IPS-15b (cell line): ENCODE data around the gene SPEN.
A peak's percentile ranks its signal among the peaks of the same experiment; 100 is the strongest.
"Not testable (repeated sequence)": the region's sequence is repeated elsewhere in the genome, so short reads cannot be mapped to it uniquely, and the experiment has no call there.

ENCODE experiments used
- H3K27me3 ChIP-seq: one replicate; pipeline ENCODE4 v1.6.1; 2013; ENCODE audit warnings: low read length; ENCODE audit not compliant: control insufficient read depth, insufficient read depth
- H3K36me3 ChIP-seq: one replicate; pipeline ENCODE4 v1.6.1; 2013; ENCODE audit warnings: low read length; ENCODE audit not compliant: control insufficient read depth, insufficient read depth
- H3K4me1 ChIP-seq: one replicate; pipeline ENCODE4 v1.6.1; 2013; ENCODE audit warnings: mild to moderate bottlenecking, low read length; ENCODE audit not compliant: control insufficient read depth, insufficient read depth
- H3K4me3 ChIP-seq: one replicate; pipeline ENCODE4 v1.5.1; 2013; ENCODE audit warnings: low read depth, low read length
- H3K9ac ChIP-seq: one replicate; pipeline ENCODE4 v1.6.1; 2013; ENCODE audit warnings: low read depth, mild to moderate bottlenecking, low read length
- H3K9me3 ChIP-seq: one replicate; pipeline ENCODE4 v1.6.1; 2013; ENCODE audit warnings: mild to moderate bottlenecking, low read length; ENCODE audit not compliant: control insufficient read depth, insufficient read depth

The SPEN gene

GRCh38 chr1:15847100-15847892, at the start of gene SPEN:
SPEN (plus strand) TSS chr1:15847707; CDS start chr1:15848068, 361 bp downstream.
- H3K4me1 ChIP-seq: peaks cover 13% of the 10 kb centered on the region
- no peaks in the 10 kb centered on the region for H3K9me3 ChIP-seq
- H3K36me3 ChIP-seq: no peaks in the 10 kb centered on the region

GRCh38 chr1:15799004-15799867, 48.3 kb upstream of the SPEN start:
- H3K4me1 ChIP-seq: no peaks in the 10 kb centered on the region
- H3K27me3 ChIP-seq: no peaks in the 10 kb centered on the region
- H3K36me3 ChIP-seq: no peaks in the 10 kb centered on the region
- H3K4me3 ChIP-seq: no peak overlapping the region
- H3K9me3 ChIP-seq: no peaks in the 10 kb centered on the region
- H3K9ac ChIP-seq: no peak overlapping the region

More at GRCh38 chr1:15847100-15847892, at the start of gene SPEN:
- H3K9ac ChIP-seq: peak within 1 kb of the TSS; percentile 76
- H3K27me3 ChIP-seq: no peaks in the 10 kb centered on the region
- H3K4me3 ChIP-seq: peak within 1 kb of the TSS; percentile 91

GRCh38 chr1:15799928-15800835, 47.3 kb upstream of the SPEN start:
- H3K9ac ChIP-seq: no peak overlapping the region
- no peaks in the 10 kb centered on the region for H3K4me1 ChIP-seq
- no peaks in the 10 kb centered on the region for H3K9me3 ChIP-seq
- no peaks in the 10 kb centered on the region for H3K27me3 ChIP-seq
- H3K4me3 ChIP-seq: no peak overlapping the region
- H3K36me3 ChIP-seq: no peaks in the 10 kb centered on the region

GRCh38 chr1:15802234-15802965, 45.1 kb upstream of the SPEN start:
- Histone ChIP-seq H3K4me1 (no peaks in the 10 kb centered on the region), H3K27me3 (no peaks in the 10 kb centered on the region), H3K9ac (no peak overlapping the region), H3K9me3 (no peaks in the 10 kb centered on the region), H3K4me3 (no peak overlapping the region), H3K36me3 (no peaks in the 10 kb centered on the region)

GRCh38 chr1:15803380-15803779, 44.1 kb upstream of the SPEN start:
- no peak overlapping the region for H3K9ac ChIP-seq
- no peaks in the 10 kb centered on the region for H3K36me3 ChIP-seq
- H3K4me1 ChIP-seq: no peaks in the 10 kb centered on the region
- no peaks in the 10 kb centered on the region for H3K27me3 ChIP-seq
- H3K4me3 ChIP-seq: no peak overlapping the region
- H3K9me3 ChIP-seq: no peaks in the 10 kb centered on the region

GRCh38 chr1:15804060-15804459, 43.4 kb upstream of the SPEN start:
- Histone ChIP-seq H3K4me3 (no peak overlapping the region), H3K36me3 (no peaks in the 10 kb centered on the region), H3K4me1 (no peaks in the 10 kb centered on the region), H3K9me3 (no peaks in the 10 kb centered on the region), H3K9ac (no peak overlapping the region), H3K27me3 (no peaks in the 10 kb centered on the region)

- no peak overlapping the region for H3K4me3 ChIP-seq
- no peaks in the 10 kb centered on the region for H3K27me3 ChIP-seq
- no peak overlapping the region for H3K9ac ChIP-seq
- no peaks in the 10 kb centered on the region for H3K4me1 ChIP-seq
- no peaks in the 10 kb centered on the region for H3K9me3 ChIP-seq
- no peaks in the 10 kb centered on the region for H3K36me3 ChIP-seq
Measured at GRCh38 chr1:15807121-15807520, 40.4 kb upstream of the SPEN start.

- not testable (repeated sequence) for H3K27me3 ChIP-seq, H3K4me1 ChIP-seq, H3K4me3 ChIP-seq, H3K36me3 ChIP-seq, H3K9ac ChIP-seq, H3K9me3 ChIP-seq
Measured at GRCh38 chr1:15807549-15807948, 40.0 kb upstream of the SPEN start, which contains the start of gene UQCRHL. UQCRHL (minus strand) TSS chr1:15807649; CDS start chr1:15807649, 0 bp downstream.

GRCh38 chr1:15808955-15809354, 38.6 kb upstream of the SPEN start:
- H3K9me3 ChIP-seq: no peaks in the 10 kb centered on the region
- no peak overlapping the region for H3K9ac ChIP-seq
- H3K4me1 ChIP-seq: no peaks in the 10 kb centered on the region
- no peak overlapping the region for H3K4me3 ChIP-seq
- no peaks in the 10 kb centered on the region for H3K36me3 ChIP-seq
- no peaks in the 10 kb centered on the region for H3K27me3 ChIP-seq

GRCh38 chr1:15810073-15810472, 37.4 kb upstream of the SPEN start:
- Histone ChIP-seq H3K9me3 (no peaks in the 10 kb centered on the region), H3K27me3 (no peaks in the 10 kb centered on the region), H3K9ac (no peak overlapping the region), H3K4me1 (no peaks in the 10 kb centered on the region), H3K4me3 (no peak overlapping the region), H3K36me3 (no peaks in the 10 kb centered on the region)

- no peaks in the 10 kb centered on the region for H3K27me3 ChIP-seq
- H3K4me1 ChIP-seq: no peaks in the 10 kb centered on the region
- no peaks in the 10 kb centered on the region for H3K9me3 ChIP-seq
- H3K4me3 ChIP-seq: no peak overlapping the region
- no peaks in the 10 kb centered on the region for H3K36me3 ChIP-seq
- no peak overlapping the region for H3K9ac ChIP-seq
Measured at GRCh38 chr1:15816674-15817073, 30.8 kb upstream of the SPEN start.
